ENCODE data around the gene IFT43.

- TF ChIP-seq, protein P1, sequence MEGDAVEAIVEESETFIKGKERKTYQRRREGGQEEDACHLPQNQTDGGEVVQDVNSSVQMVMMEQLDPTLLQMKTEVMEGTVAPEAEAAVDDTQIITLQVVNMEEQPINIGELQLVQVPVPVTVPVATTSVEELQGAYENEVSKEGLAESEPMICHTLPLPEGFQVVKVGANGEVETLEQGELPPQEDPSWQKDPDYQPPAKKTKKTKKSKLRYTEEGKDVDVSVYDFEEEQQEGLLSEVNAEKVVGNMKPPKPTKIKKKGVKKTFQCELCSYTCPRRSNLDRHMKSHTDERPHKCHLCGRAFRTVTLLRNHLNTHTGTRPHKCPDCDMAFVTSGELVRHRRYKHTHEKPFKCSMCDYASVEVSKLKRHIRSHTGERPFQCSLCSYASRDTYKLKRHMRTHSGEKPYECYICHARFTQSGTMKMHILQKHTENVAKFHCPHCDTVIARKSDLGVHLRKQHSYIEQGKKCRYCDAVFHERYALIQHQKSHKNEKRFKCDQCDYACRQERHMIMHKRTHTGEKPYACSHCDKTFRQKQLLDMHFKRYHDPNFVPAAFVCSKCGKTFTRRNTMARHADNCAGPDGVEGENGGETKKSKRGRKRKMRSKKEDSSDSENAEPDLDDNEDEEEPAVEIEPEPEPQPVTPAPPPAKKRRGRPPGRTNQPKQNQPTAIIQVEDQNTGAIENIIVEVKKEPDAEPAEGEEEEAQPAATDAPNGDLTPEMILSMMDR (IDR thresholded peaks at IDR 0.05 in 2 of 3, conservative IDR thresholded peaks at IDR 0.05 in 1 of 3; ENCODE audit: borderline replicate concordance in 1 of 3, insufficient read depth in 1 of 3, low read depth in 2 of 3, low read length in 2 of 3), result no peak
- no peak for TF ChIP-seq ZNF274 (IDR thresholded peaks at IDR 0.05; ENCODE audit: low read depth, low read length)
- no peak for TF ChIP-seq POLR2AphosphoS5 (IDR thresholded peaks at IDR 0.05; ENCODE audit: low read depth, low read length)
- TF ChIP-seq, protein P2, sequence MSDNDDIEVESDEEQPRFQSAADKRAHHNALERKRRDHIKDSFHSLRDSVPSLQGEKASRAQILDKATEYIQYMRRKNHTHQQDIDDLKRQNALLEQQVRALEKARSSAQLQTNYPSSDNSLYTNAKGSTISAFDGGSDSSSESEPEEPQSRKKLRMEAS (IDR thresholded peaks at IDR 0.05), result no peak
- TF ChIP-seq POLR2A (IDR thresholded peaks at IDR 0.05; ENCODE audit: borderline replicate concordance, extremely low read depth, insufficient read depth, insufficient read length), result no peak
- TF ChIP-seq CEBPB (IDR thresholded peaks at IDR 0.05; ENCODE audit: low read depth), result no peak
- no peak for TF ChIP-seq EZH2 (IDR thresholded peaks at IDR 0.05)
- TF ChIP-seq EZH2phosphoT487 (IDR thresholded peaks at IDR 0.05; ENCODE audit: borderline replicate concordance), result no peak
Measured at GRCh38 chr14:76057914-76058313, 72.4 kb downstream of the IFT43 start.

All from HCT116 (cell line).